Neural cell (in vitro differentiated cells): Measurements from ENCODE around the gene NKIRAS1. TPM values are rescaled to one million over a fixed set of nuclear protein-coding genes. Genes with fewer than 3 reads are reported as not detected.

Experiments
- H2AFZ ChIP-seq: fragments of 200-600, 300-800 bp; sonication (generic), shearing (Covaris generic); 2 replicates; pipeline ENCODE4 v1.6.0; 2014; ENCODE audit warnings: low read depth, mild to moderate bottlenecking, antibody characterized with exemption, low read length, moderate library complexity
- H3F3A ChIP-seq: fragments of 200-600 bp; shearing (Covaris generic); 2 replicates; pipeline ENCODE4 v1.6.1; 2016; ENCODE audit warnings: mild to moderate bottlenecking, moderate library complexity, mixed read lengths, antibody characterized with exemption, low read length; ENCODE audit not compliant: insufficient read depth, poor library complexity, severe bottlenecking
- H3K27ac ChIP-seq: fragments of 200-600, 300-800 bp; sonication (generic), shearing (Covaris generic); 2 replicates; pipeline ENCODE4 v1.5.1; 2014; ENCODE audit warnings: mild to moderate bottlenecking, low read length, moderate library complexity
- H3K27me3 ChIP-seq: fragments of 300-800, 200-600 bp; sonication (generic), shearing (Covaris generic); 2 replicates; pipeline ENCODE4 v1.6.0; 2014; ENCODE audit warnings: mild to moderate bottlenecking, low read depth, low read length, moderate library complexity; ENCODE audit not compliant: insufficient read depth
- H3K36me3 ChIP-seq: fragments of 300-800, 200-600 bp; sonication (generic), shearing (Covaris generic); 2 replicates; pipeline ENCODE4 v1.5.1; 2014; ENCODE audit warnings: mild to moderate bottlenecking, antibody characterized with exemption, low read length, moderate library complexity; ENCODE audit not compliant: insufficient read depth
- H3K4me2 ChIP-seq: fragments of 300-800, 200-600 bp; sonication (generic), shearing (Covaris generic); 2 replicates; pipeline ENCODE4 v1.6.0; 2014; ENCODE audit warnings: mild to moderate bottlenecking, low read length
- H3K4me3 ChIP-seq: fragments of 300-800, 200-600 bp; sonication (generic), shearing (Covaris generic); 2 replicates; pipeline ENCODE4 v1.5.1; 2014; ENCODE audit warnings: mild to moderate bottlenecking, low read length, moderate library complexity
- H3K79me2 ChIP-seq: fragments of 200-600 bp; shearing (Covaris generic); replicated peaks from 2 replicates; pipeline ENCODE4 v1.6.0; 2014; ENCODE audit warnings: mild to moderate bottlenecking, low read length, moderate library complexity; ENCODE audit not compliant: insufficient read depth
- H3K9ac ChIP-seq: fragments of 300-800, 200-600 bp; sonication (generic), shearing (Covaris generic); 2 replicates; pipeline ENCODE4 v1.6.1; 2016; ENCODE audit warnings: mild to moderate bottlenecking, low read length, mixed read lengths
- H3K9me2 ChIP-seq: fragments of 200-600 bp; shearing (Covaris generic); 2 replicates; pipeline ENCODE4 v1.6.1; 2016; ENCODE audit warnings: mild to moderate bottlenecking, low read length, mixed read lengths; ENCODE audit not compliant: insufficient read depth
- H3K9me3 ChIP-seq: fragments of 200-600, 300-800 bp; sonication (generic), shearing (Covaris generic); 2 replicates; pipeline ENCODE4 v1.6.1; 2016; ENCODE audit warnings: mild to moderate bottlenecking, mixed run types, low read length, moderate library complexity, mixed read lengths
- H4K20me1 ChIP-seq: fragments of 200-600 bp; shearing (Covaris generic); 2 replicates; pipeline ENCODE4 v1.6.1; 2016; ENCODE audit warnings: mild to moderate bottlenecking, mixed run types; ENCODE audit not compliant: insufficient read depth
- EP300 ChIP-seq: fragments of 450-650 bp; conservative IDR thresholded peaks from 2 replicates; pipeline ENCODE4 v1.6.1; 2014; ENCODE audit warnings: antibody characterized with exemption, mild to moderate bottlenecking, moderate library complexity; ENCODE audit not compliant: poor library complexity, severe bottlenecking
- MXI1 ChIP-seq: fragments of 450-650 bp; conservative IDR thresholded peaks from 2 replicates; pipeline ENCODE4 v1.6.1; 2014; ENCODE audit warnings: antibody characterized with exemption, mild to moderate bottlenecking; ENCODE audit not compliant: poor library complexity, severe bottlenecking
- RAD21 ChIP-seq: fragments of 450-650 bp; conservative IDR thresholded peaks from 2 replicates; pipeline ENCODE4 v1.6.1; 2014; ENCODE audit warnings: antibody characterized with exemption, mild to moderate bottlenecking, moderate library complexity
- SMC3 ChIP-seq: fragments of 450-650 bp; conservative IDR thresholded peaks from 2 replicates; pipeline ENCODE4 v1.6.1; 2014; ENCODE audit warnings: antibody characterized with exemption, mild to moderate bottlenecking, moderate library complexity; ENCODE audit not compliant: poor library complexity
- TAF1 ChIP-seq: IDR thresholded peaks from 2 replicates; pipeline ENCODE4 v1.6.1; 2012; ENCODE audit warnings: low read depth
- polyA plus RNA-seq: library from polyadenylated mRNA; depleted of rRNA; stranded (reverse); fragments of >200 nt; gene quantifications from 2 replicates; pipeline ENCODE4 v1.2.3, GENCODE V29; 2014
- TF ChIP-seq, protein P1 (sequence below): IDR thresholded peaks from 2 replicates; pipeline ENCODE4 v1.6.1; 2012; ENCODE audit warnings: borderline replicate concordance
- TF ChIP-seq, protein P2 (sequence below): fragments of 450-650 bp; IDR thresholded peaks from 2 replicates; pipeline ENCODE4 v1.5.1; 2014; ENCODE audit warnings: antibody characterized with exemption, mild to moderate bottlenecking, moderate library complexity; ENCODE audit not compliant: poor library complexity, severe bottlenecking

NKIRAS1 gene
- polyA plus RNA-seq, 1 donor from 2014 or later, result 42.1 TPM

DNA sequence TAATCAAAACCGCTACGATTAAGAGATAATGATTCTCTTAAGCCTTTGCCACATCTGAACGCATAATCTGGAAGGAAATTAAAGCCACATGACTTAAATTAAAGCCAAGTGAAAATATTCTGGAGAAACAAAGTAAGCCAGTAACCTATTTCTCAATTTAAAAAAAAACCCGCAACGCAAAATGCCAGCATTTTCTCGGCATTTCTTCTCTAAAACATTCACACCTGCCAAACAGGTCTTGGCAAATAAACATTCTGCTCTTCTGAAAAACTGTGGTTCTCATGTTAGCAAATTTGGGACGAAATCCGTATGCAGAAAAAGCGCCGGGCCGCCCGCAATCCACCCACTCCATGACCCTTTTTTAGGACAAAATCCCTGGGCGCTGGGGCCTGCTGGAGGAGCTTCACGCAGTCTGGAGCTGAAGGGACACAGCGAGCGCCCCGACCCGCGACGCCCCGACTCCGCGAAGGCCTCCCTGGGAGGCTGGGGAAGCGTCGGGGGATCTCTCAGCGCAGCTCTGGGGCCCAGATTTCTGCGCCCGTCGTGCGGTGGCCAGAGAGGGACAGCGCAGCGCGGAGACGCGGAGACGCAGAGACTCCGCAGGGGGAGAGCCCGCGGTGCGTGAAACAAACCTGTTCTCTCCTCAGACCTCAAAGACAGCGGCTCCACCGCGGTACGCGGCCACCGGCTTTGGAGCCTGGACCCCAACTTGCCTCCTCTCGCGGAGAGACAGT lies 471 bp downstream of the NKIRAS1 start:
- Histone ChIP-seq H3K9ac (peak overlapping the region; percentile 97), H3K4me2 (peak overlapping the region; percentile 98), H3K9me2 (no peaks in the 10 kb centered on the region), H2AFZ (peak overlapping the region; percentile 84), H3K36me3 (peaks cover 8% of the 10 kb centered on the region), H3K79me2 (peaks cover 47% of the 10 kb centered on the region), H3K27me3 (no peaks in the 10 kb centered on the region), H3K9me3 (no peaks in the 10 kb centered on the region), H3F3A (peaks cover 5% of the 10 kb centered on the region), H4K20me1 (no peaks in the 10 kb centered on the region), H3K4me3 (peak overlapping the region; percentile 89), H3K27ac (peak overlapping the region; percentile 92)
- TF ChIP-seq SMC3 (peak; percentile 46), TAF1 (no peak)

DNA sequence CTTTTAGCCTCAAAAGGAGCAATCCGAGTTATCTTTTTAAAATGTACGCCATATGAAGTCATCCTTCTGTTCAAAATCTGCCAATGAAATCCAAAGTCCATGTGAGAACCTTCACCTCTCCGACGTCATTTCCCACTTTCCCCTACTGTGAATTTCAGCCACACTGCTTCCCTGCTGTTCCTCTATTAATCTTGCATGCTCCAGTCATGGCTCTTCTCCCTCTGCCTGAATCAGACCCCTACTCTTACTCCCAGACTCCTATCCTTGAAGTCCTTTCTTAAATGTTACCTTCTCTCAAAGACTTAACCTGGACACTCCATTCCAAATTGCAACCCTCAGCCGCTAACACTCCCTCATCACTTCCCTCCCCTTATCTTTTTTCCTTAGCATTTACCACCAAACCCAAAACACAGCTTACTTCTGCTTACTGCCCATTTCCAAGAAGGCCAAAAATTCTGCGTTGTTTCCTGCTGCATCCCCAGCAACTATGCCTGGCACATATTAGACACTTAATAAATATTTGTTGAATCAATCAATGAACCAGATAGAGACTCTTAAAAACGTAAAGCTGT lies 1.2 kb downstream of the NKIRAS1 start:
- Histone ChIP-seq H3K4me2 (peak overlapping the region; percentile 98), H3K9me2 (no peaks in the 10 kb centered on the region), H3K4me3 (peak overlapping the region; percentile 89), H3K27me3 (no peaks in the 10 kb centered on the region), H3K9me3 (no peaks in the 10 kb centered on the region), H3F3A (peaks cover 5% of the 10 kb centered on the region), H3K79me2 (peaks cover 47% of the 10 kb centered on the region), H2AFZ (peak overlapping the region; percentile 84), H3K36me3 (peaks cover 6% of the 10 kb centered on the region), H4K20me1 (no peaks in the 10 kb centered on the region), H3K9ac (peak overlapping the region; percentile 97), H3K27ac (peak overlapping the region; percentile 92)
- TF ChIP-seq, protein P1, sequence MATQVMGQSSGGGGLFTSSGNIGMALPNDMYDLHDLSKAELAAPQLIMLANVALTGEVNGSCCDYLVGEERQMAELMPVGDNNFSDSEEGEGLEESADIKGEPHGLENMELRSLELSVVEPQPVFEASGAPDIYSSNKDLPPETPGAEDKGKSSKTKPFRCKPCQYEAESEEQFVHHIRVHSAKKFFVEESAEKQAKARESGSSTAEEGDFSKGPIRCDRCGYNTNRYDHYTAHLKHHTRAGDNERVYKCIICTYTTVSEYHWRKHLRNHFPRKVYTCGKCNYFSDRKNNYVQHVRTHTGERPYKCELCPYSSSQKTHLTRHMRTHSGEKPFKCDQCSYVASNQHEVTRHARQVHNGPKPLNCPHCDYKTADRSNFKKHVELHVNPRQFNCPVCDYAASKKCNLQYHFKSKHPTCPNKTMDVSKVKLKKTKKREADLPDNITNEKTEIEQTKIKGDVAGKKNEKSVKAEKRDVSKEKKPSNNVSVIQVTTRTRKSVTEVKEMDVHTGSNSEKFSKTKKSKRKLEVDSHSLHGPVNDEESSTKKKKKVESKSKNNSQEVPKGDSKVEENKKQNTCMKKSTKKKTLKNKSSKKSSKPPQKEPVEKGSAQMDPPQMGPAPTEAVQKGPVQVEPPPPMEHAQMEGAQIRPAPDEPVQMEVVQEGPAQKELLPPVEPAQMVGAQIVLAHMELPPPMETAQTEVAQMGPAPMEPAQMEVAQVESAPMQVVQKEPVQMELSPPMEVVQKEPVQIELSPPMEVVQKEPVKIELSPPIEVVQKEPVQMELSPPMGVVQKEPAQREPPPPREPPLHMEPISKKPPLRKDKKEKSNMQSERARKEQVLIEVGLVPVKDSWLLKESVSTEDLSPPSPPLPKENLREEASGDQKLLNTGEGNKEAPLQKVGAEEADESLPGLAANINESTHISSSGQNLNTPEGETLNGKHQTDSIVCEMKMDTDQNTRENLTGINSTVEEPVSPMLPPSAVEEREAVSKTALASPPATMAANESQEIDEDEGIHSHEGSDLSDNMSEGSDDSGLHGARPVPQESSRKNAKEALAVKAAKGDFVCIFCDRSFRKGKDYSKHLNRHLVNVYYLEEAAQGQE, result no peak
- TF ChIP-seq, protein P2, sequence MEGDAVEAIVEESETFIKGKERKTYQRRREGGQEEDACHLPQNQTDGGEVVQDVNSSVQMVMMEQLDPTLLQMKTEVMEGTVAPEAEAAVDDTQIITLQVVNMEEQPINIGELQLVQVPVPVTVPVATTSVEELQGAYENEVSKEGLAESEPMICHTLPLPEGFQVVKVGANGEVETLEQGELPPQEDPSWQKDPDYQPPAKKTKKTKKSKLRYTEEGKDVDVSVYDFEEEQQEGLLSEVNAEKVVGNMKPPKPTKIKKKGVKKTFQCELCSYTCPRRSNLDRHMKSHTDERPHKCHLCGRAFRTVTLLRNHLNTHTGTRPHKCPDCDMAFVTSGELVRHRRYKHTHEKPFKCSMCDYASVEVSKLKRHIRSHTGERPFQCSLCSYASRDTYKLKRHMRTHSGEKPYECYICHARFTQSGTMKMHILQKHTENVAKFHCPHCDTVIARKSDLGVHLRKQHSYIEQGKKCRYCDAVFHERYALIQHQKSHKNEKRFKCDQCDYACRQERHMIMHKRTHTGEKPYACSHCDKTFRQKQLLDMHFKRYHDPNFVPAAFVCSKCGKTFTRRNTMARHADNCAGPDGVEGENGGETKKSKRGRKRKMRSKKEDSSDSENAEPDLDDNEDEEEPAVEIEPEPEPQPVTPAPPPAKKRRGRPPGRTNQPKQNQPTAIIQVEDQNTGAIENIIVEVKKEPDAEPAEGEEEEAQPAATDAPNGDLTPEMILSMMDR, result no peak
- no peak for TF ChIP-seq MXI1
- TF ChIP-seq RAD21, result no peak
- TF ChIP-seq TAF1, result no peak
- TF ChIP-seq EP300, result no peak
